Body of pancreas (tissue), 4 donors: ENCODE measurements around the gene MLXIP. TPM values are rescaled to one million over a fixed set of nuclear protein-coding genes. Genes with fewer than 3 reads are reported as not detected.
"Not testable (repeated sequence)": the region's sequence is repeated elsewhere in the genome, so short reads cannot be mapped to it uniquely, and the experiment has no call there.

Experiments used
- ATAC-seq: fragments of 150-250 bp; one replicate; pipeline ENCODE4 v1.9.1; 2016
- DNase-seq, 4 donors: peaks; one replicate each; pipeline ENCODE4 v3.0.0-alpha.2; 2019
- H3K27ac ChIP-seq, 4 donors: fragments of 200-600 bp; sonication (generic); 1 replicate in 3 of 4; 2 replicates in 1 of 4; pipeline versions ENCODE4 v1.5.1 to v1.6.1; 2016 to 2019; ENCODE audit warnings: mild to moderate bottlenecking in 1 of 4, mixed read lengths in 1 of 4, moderate library complexity in 1 of 4
- H3K27me3 ChIP-seq, 2 donors: fragments of 200-600 bp; sonication (generic); one replicate each; pipeline ENCODE4 v1.6.0; 2016; ENCODE audit warnings: mild to moderate bottlenecking in 1 of 2
- H3K36me3 ChIP-seq, 2 donors: fragments of 200-600 bp; sonication (generic); replicated peaks in 1 of 2; 2 replicates each; pipeline ENCODE4 v1.5.1; 2016; ENCODE audit warnings: low read depth in 2 of 2; ENCODE audit not compliant: insufficient read depth in 1 of 2
- H3K4me1 ChIP-seq: fragments of 200-600 bp; sonication (generic); one replicate; pipeline ENCODE4 v1.6.0; 2016
- H3K4me3 ChIP-seq, 2 donors: fragments of 200-600 bp; sonication (generic); 1 replicate in 1 of 2; 2 replicates in 1 of 2; pipeline ENCODE4 v1.5.1; 2016 to 2019
- H3K9me3 ChIP-seq, 3 donors: fragments of 200-600 bp; sonication (generic); 1 replicate in 2 of 3; 2 replicates in 1 of 3; pipeline ENCODE4 v1.5.1; 2016
- CTCF ChIP-seq, 7 experiments: fragments of 450-650 bp in 4 of 7; fragments of 200-600 bp in 3 of 7; sonication (generic) in 3 of 7; IDR thresholded peaks; one replicate each; pipeline ENCODE4 v1.5.1; 2016 to 2019; ENCODE audit warnings: antibody characterized with exemption in 7 of 7
- POLR2A ChIP-seq, 3 donors: fragments of 450-650 bp; IDR thresholded peaks; one replicate each; pipeline ENCODE4 v1.6.1; 2016; ENCODE audit warnings: antibody characterized with exemption in 3 of 3, mild to moderate bottlenecking in 2 of 3
- WGBS, 2 donors: methylation state at CpG; one replicate each; pipeline ENCODE4 v1.1.5; 2017; 5-methylcytosine and 5-hydroxymethylcytosine counted together
- intact Hi-C: fragments of 100-400 bp; cut with DNase I; formaldehyde crosslinking; loops from one replicate; pipeline ENCODE4 v1.15.1; 2023
- total RNA-seq, 2 donors: library from RNA; depleted of rRNA; stranded (reverse); fragments of >200 nt; gene quantifications; one replicate each; pipeline ENCODE4 v1.1.0, GENCODE V29; 2016

The MLXIP gene
- total RNA-seq, 2 donors from 2014 or later: 43.6 to 84.0 TPM

GRCh38 chr12:122168492-122168891, 89.9 kb downstream of the MLXIP start:
- Histone ChIP-seq H3K4me1 (no peaks in the 10 kb centered on the region), H3K27ac (no peak overlapping the region), H3K36me3 (no peaks in the 10 kb centered on the region), H3K4me3 (no peak overlapping the region), H3K27me3 (no peaks in the 10 kb centered on the region), H3K9me3 (no peaks in the 10 kb centered on the region)
- 93% methylated on average over 3 of the region's 3 CpGs for WGBS, 2 donors
- DNase-seq (no peak), ATAC-seq (no peak)
- no peak for TF ChIP-seq POLR2A (IDR thresholded peaks at IDR 0.05)
- TF ChIP-seq CTCF (IDR thresholded peaks at IDR 0.05): no peak
- intact Hi-C loops: no loop called here

GRCh38 chr12:122171399-122171798, 92.8 kb downstream of the MLXIP start:
- Histone ChIP-seq H3K4me1 (no peaks in the 10 kb centered on the region), H3K36me3 (no peaks in the 10 kb centered on the region), H3K9me3 (no peaks in the 10 kb centered on the region), H3K27me3 (no peaks in the 10 kb centered on the region), H3K4me3 (no peak overlapping the region), H3K27ac (no peak overlapping the region)
- TF ChIP-seq POLR2A (IDR thresholded peaks at IDR 0.05): no peak
- no peak for TF ChIP-seq CTCF (IDR thresholded peaks at IDR 0.05)
- intact Hi-C loops: no loop called here
- WGBS, 2 donors: 72 to 76% methylated on average over 5 of the region's 5 CpGs
- DNase-seq: no peak
- no peak for ATAC-seq

GRCh38 chr12:122172262-122172939, 93.8 kb downstream of the MLXIP start:
- H3K4me1 ChIP-seq: no peaks in the 10 kb centered on the region
- no peaks in the 10 kb centered on the region for H3K27me3 ChIP-seq
- intact Hi-C loops: no loop called here
- no peak overlapping the region for H3K27ac ChIP-seq
- no peaks in the 10 kb centered on the region for H3K36me3 ChIP-seq
- TF ChIP-seq CTCF (IDR thresholded peaks at IDR 0.05) (no peak), POLR2A (IDR thresholded peaks at IDR 0.05) (no peak)
- no peak overlapping the region for H3K4me3 ChIP-seq
- 42 to 49% methylated on average over 11 to 17 of the region's 17 CpGs for WGBS, 2 donors
- DNase-seq (no peak), ATAC-seq (no peak)
- H3K9me3 ChIP-seq: no peaks in the 10 kb centered on the region

- H3K4me3 ChIP-seq: no peak within 1 kb of the TSS
- no peaks in the 10 kb centered on the region for H3K4me1 ChIP-seq
- no peaks in the 10 kb centered on the region for H3K36me3 ChIP-seq
- DNase-seq: no peak
- H3K27me3 ChIP-seq: no peaks in the 10 kb centered on the region
- WGBS, 2 donors: 79 to 86% methylated on average over 16 to 17 of the region's 17 CpGs
- H3K27ac ChIP-seq: no peak within 1 kb of the TSS
- ATAC-seq: no peak
- intact Hi-C loops: no loop called here
- TF ChIP-seq POLR2A (IDR thresholded peaks at IDR 0.05) (no peak), CTCF (IDR thresholded peaks at IDR 0.05) (no peak)
- no peaks in the 10 kb centered on the region for H3K9me3 ChIP-seq
Measured at GRCh38 chr12:122174155-122174845, 95.7 kb downstream of the MLXIP start, which contains the start of gene IL31. Gene IL31 (minus strand): TSS chr12:122174221. CDS start chr12:122174172, 49 bp downstream.

GRCh38 chr12:122176473-122176872, 97.9 kb downstream of the MLXIP start:
- H3K27ac ChIP-seq, H3K4me3 ChIP-seq, H3K36me3 ChIP-seq, ATAC-seq, H3K4me1 ChIP-seq, H3K27me3 ChIP-seq, H3K9me3 ChIP-seq, DNase-seq, intact Hi-C loops: not testable (repeated sequence)
- 84 to 94% methylated on average over 4 of the region's 4 CpGs for WGBS, 2 donors
